Peyer's patch (tissue), 4 donors: ENCODE measurements around the gene GPS1. TPM values are rescaled to one million over a fixed set of nuclear protein-coding genes. Genes with fewer than 3 reads are reported as not detected.

Source experiments
- DNase-seq, 3 donors: peaks; one replicate each; pipeline ENCODE4 v3.0.0-alpha.2; 2017 to 2019
- H3K27ac ChIP-seq, 4 donors: fragments of 200-600 bp; sonication (generic); one replicate each; pipeline ENCODE4 v1.5.1; 2016 to 2019
- H3K27me3 ChIP-seq, 2 donors: fragments of 200-600 bp; sonication (generic); one replicate each; pipeline ENCODE4 v1.5.1; 2019
- H3K36me3 ChIP-seq, 3 donors: fragments of 200-600 bp; sonication (generic); one replicate each; pipeline ENCODE4 v1.5.1; 2016 to 2019
- H3K4me1 ChIP-seq, 4 donors: fragments of 200-600 bp; sonication (generic); one replicate each; pipeline ENCODE4 v1.5.1; 2016 to 2019
- H3K4me3 ChIP-seq, 4 donors: fragments of 200-600 bp; sonication (generic); 1 replicate in 3 of 4; 2 replicates in 1 of 4; pipeline ENCODE4 v1.5.1; 2016 to 2019; ENCODE audit warnings: mild to moderate bottlenecking in 1 of 4
- H3K9me3 ChIP-seq, 4 donors: fragments of 200-600 bp; sonication (generic); one replicate each; pipeline ENCODE4 v1.5.1; 2016 to 2019; ENCODE audit warnings: mild to moderate bottlenecking in 1 of 4
- CTCF ChIP-seq, 6 experiments: fragments of 450-650 bp in 4 of 6; fragments of 200-600 bp in 2 of 6; sonication (generic) in 1 of 6; IDR thresholded peaks; one replicate each; pipeline ENCODE4 v1.5.1; 2017 to 2019; ENCODE audit warnings: antibody characterized with exemption in 6 of 6, mild to moderate bottlenecking in 3 of 6, moderate library complexity in 1 of 6
- POLR2A ChIP-seq, 2 donors: fragments of 450-650 bp; IDR thresholded peaks; one replicate each; pipeline ENCODE4 v1.5.1; 2017; ENCODE audit warnings: antibody characterized with exemption in 2 of 2, mild to moderate bottlenecking in 2 of 2, moderate library complexity in 2 of 2
- total RNA-seq, 4 donors: library from RNA; depleted of rRNA; stranded (reverse); fragments of >200 nt; gene quantifications; one replicate each; pipeline ENCODE4 v1.1.0, GENCODE V29; 2016

GPS1 gene
- total RNA-seq, 4 donors from 2014 or later, result 69.2 to 138 (median 88.5) TPM

- no peaks in the 10 kb centered on the region for H3K9me3 ChIP-seq
- no peak overlapping the region for H3K27ac ChIP-seq
- TF ChIP-seq POLR2A (IDR thresholded peaks at IDR 0.05) (no peak), CTCF (IDR thresholded peaks at IDR 0.05) (no peak)
- peaks cover 0 to 93% (median 0%) of the 10 kb centered on the region in 3 donors for H3K36me3 ChIP-seq
- no peaks in the 10 kb centered on the region for H3K27me3 ChIP-seq
- H3K4me3 ChIP-seq, result no peak overlapping the region
- no peak for DNase-seq
- no peaks in the 10 kb centered on the region for H3K4me1 ChIP-seq
These were observed 30.8 kb downstream of the GPS1 start for GRCh38 chr17:82082456-82082855.

- Histone ChIP-seq H3K4me1 (no peaks in the 10 kb centered on the region), H3K27ac (no peak overlapping the region), H3K9me3 (no peaks in the 10 kb centered on the region), H3K27me3 (no peaks in the 10 kb centered on the region), H3K4me3 (no peak overlapping the region), H3K36me3 (peaks cover 0 to 99% (median 0%) of the 10 kb centered on the region in 3 donors)
- TF ChIP-seq POLR2A (IDR thresholded peaks at IDR 0.05) (no peak), CTCF (IDR thresholded peaks at IDR 0.05) (no peak)
- no peak for DNase-seq
These were observed 31.3 kb downstream of the GPS1 start for GRCh38 chr17:82083009-82083408.

GRCh38 chr17:82083533-82084359, 32.0 kb downstream of the GPS1 start:
- Histone ChIP-seq H3K4me1 (no peaks in the 10 kb centered on the region), H3K27me3 (no peaks in the 10 kb centered on the region), H3K27ac (no peak overlapping the region), H3K4me3 (no peak overlapping the region), H3K9me3 (no peaks in the 10 kb centered on the region), H3K36me3 (peaks cover 0 to 100% (median 0%) of the 10 kb centered on the region in 3 donors)
- no peak for TF ChIP-seq POLR2A (IDR thresholded peaks at IDR 0.05)
- no peak for TF ChIP-seq CTCF (IDR thresholded peaks at IDR 0.05)
- no peak for DNase-seq

- TF ChIP-seq POLR2A (IDR thresholded peaks at IDR 0.05) (no peak), CTCF (IDR thresholded peaks at IDR 0.05) (no peak)
- DNase-seq, result no peak
- H3K36me3 ChIP-seq, result peaks cover 0 to 100% (median 0%) of the 10 kb centered on the region in 3 donors
- no peaks in the 10 kb centered on the region for H3K4me1 ChIP-seq
- H3K4me3 ChIP-seq, result no peak overlapping the region
- no peaks in the 10 kb centered on the region for H3K9me3 ChIP-seq
- H3K27ac ChIP-seq, result no peak overlapping the region
- no peaks in the 10 kb centered on the region for H3K27me3 ChIP-seq
These were observed 32.8 kb downstream of the GPS1 start for GRCh38 chr17:82084373-82085030.

GRCh38 chr17:82085031-82085861, 33.5 kb downstream of the GPS1 start:
- TF ChIP-seq POLR2A (IDR thresholded peaks at IDR 0.05), result no peak
- no peak for TF ChIP-seq CTCF (IDR thresholded peaks at IDR 0.05)
- Histone ChIP-seq H3K4me1 (no peaks in the 10 kb centered on the region), H3K27ac (no peak overlapping the region), H3K27me3 (no peaks in the 10 kb centered on the region), H3K9me3 (no peaks in the 10 kb centered on the region), H3K4me3 (no peak overlapping the region), H3K36me3 (peaks cover 0 to 100% (median 0%) of the 10 kb centered on the region in 3 donors)
- DNase-seq, result no peak
